Upper lobe of left lung (tissue), 6 donors: ENCODE measurements around the gene GDF15. TPM values are rescaled to one million over a fixed set of nuclear protein-coding genes. Genes with fewer than 3 reads are reported as not detected.

Experiments
- ATAC-seq, 2 donors: fragments of 200-7000 bp; cut with Tn5 transposase; one replicate each; pipeline ENCODE4 v1.9.1; 2022; ENCODE audit warnings: mild to moderate bottlenecking in 2 of 2, moderate library complexity in 2 of 2; ENCODE audit not compliant: low FRiP score in 2 of 2
- DNase-seq, 2 donors: peaks; one replicate each; pipeline ENCODE4 v3.0.0-alpha.2; 2019 to 2020
- H3K27ac ChIP-seq, 4 donors: fragments of 200-600 bp; sonication (generic); one replicate each; pipeline ENCODE4 v1.5.1; 2016 to 2019
- H3K27me3 ChIP-seq, 4 donors: fragments of 200-600 bp; sonication (generic); one replicate each; pipeline ENCODE4 v1.5.1; 2017 to 2019
- H3K36me3 ChIP-seq, 4 donors: fragments of 200-600 bp; sonication (generic); one replicate each; pipeline ENCODE4 v1.5.1; 2016 to 2019
- H3K4me1 ChIP-seq, 4 donors: fragments of 200-600 bp; sonication (generic); one replicate each; pipeline ENCODE4 v1.5.1; 2018 to 2019
- H3K4me3 ChIP-seq, 4 donors: fragments of 200-600 bp; sonication (generic); one replicate each; pipeline ENCODE4 v1.5.1; 2017 to 2019; ENCODE audit warnings: mild to moderate bottlenecking in 2 of 4, moderate library complexity in 1 of 4
- H3K9me3 ChIP-seq, 4 donors: fragments of 200-600 bp; sonication (generic); one replicate each; pipeline ENCODE4 v1.5.1; 2018 to 2019
- EP300 ChIP-seq, 4 donors: sonication (generic); formaldehyde crosslinking; IDR thresholded peaks; one replicate each; pipeline ENCODE4 v1.5.1; 2017; ENCODE audit warnings: antibody characterized with exemption in 4 of 4, control low read depth in 2 of 4
- POLR2A ChIP-seq, 4 donors: fragments of 450-650 bp; IDR thresholded peaks; one replicate each; pipeline ENCODE4 v1.5.1; 2016 to 2017; ENCODE audit warnings: antibody characterized with exemption in 4 of 4, mild to moderate bottlenecking in 2 of 4
- POLR2AphosphoS5 ChIP-seq, 2 donors: sonication (generic); formaldehyde crosslinking; IDR thresholded peaks; one replicate each; pipeline ENCODE4 v1.5.1; 2017; ENCODE audit warnings: antibody characterized with exemption in 2 of 2
- WGBS, 2 donors: methylation state at CpG; one replicate each; pipeline ENCODE4 v1.1.5; 2017 to 2018; 5-methylcytosine and 5-hydroxymethylcytosine counted together
- total RNA-seq, 6 donors: library from RNA; depleted of rRNA in 4 of 6; stranded (reverse); fragments of >200 nt in 4 of 6; gene quantifications; one replicate each; pipeline versions ENCODE4 v1.1.0 to v1.2.1, GENCODE V29; 2016 to 2021
- TF ChIP-seq, protein P1 (sequence below), 6 experiments: fragments of 450-650 bp in 4 of 6; fragments of 200-600 bp in 2 of 6; sonication (generic) in 2 of 6; IDR thresholded peaks; one replicate each; pipeline ENCODE4 v1.5.1; 2016 to 2019; ENCODE audit warnings: antibody characterized with exemption in 6 of 6
- donor health status: DM: no; HTN: no; CAD: no; lungs with moderate emphysema.
- donor health status: DM: no; HTN: yes; CAD: no; lungs with severe emphysema.

GDF15 gene
- total RNA-seq, 6 donors from 2014 or later, result 42.5 to 126 (median 68.7) TPM

DNA sequence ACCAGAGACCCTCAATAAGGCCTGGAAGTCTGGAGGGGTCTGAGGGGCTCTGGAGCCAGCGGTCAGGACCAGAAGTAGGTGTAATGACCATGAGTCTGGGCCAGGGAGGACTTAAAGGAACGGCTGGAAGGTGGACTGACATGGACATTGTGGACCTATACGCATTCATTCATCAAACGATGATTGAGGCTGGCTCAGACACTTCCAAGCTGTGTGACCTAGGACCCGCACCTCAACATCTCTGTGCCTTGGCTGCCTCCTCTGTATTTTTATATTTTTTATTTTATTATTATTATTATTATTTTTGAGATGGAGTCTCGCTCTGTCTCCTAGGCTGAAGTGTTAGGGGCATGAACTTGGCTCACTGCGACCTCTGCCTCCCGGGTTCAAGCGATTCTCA, 20.8 kb downstream of the GDF15 start:
- ATAC-seq (no peak), DNase-seq (no peak)
- Histone ChIP-seq H3K4me1 (peaks cover 0 to 16% (median 5%) of the 10 kb centered on the region in 4 donors), H3K4me3 (no peak overlapping the region), H3K27me3 (no peaks in the 10 kb centered on the region), H3K9me3 (no peaks in the 10 kb centered on the region), H3K27ac (no peak overlapping the region), H3K36me3 (no peaks in the 10 kb centered on the region)
- TF ChIP-seq POLR2A (IDR thresholded peaks at IDR 0.05) (no peak), POLR2AphosphoS5 (IDR thresholded peaks at IDR 0.05) (no peak), EP300 (IDR thresholded peaks at IDR 0.05) (no peak)
- TF ChIP-seq, protein P1, sequence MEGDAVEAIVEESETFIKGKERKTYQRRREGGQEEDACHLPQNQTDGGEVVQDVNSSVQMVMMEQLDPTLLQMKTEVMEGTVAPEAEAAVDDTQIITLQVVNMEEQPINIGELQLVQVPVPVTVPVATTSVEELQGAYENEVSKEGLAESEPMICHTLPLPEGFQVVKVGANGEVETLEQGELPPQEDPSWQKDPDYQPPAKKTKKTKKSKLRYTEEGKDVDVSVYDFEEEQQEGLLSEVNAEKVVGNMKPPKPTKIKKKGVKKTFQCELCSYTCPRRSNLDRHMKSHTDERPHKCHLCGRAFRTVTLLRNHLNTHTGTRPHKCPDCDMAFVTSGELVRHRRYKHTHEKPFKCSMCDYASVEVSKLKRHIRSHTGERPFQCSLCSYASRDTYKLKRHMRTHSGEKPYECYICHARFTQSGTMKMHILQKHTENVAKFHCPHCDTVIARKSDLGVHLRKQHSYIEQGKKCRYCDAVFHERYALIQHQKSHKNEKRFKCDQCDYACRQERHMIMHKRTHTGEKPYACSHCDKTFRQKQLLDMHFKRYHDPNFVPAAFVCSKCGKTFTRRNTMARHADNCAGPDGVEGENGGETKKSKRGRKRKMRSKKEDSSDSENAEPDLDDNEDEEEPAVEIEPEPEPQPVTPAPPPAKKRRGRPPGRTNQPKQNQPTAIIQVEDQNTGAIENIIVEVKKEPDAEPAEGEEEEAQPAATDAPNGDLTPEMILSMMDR (IDR thresholded peaks at IDR 0.05), result no peak
- WGBS, 2 donors, result 91 to 96% methylated on average over 9 of the region's 9 CpGs

DNA sequence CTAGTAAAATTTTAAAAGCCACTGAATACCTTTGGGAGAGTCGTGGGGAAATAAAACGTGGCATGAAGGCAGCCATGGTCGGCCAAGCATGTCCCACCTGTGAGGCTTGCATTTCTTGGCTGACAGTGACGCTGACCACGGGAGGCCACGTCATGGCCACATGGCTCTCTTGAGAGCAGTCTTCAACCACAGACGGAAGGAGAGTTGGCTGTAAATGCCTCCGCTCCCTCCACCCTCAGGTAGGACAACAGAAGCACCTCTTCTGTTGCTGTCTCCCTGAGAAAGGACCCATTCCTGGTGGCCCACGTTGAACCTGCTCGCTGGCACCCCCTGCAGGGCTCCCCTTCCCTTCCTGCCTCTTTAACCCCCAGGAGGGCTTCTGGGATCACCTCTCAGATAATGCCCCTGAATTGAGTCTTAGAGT, 22.1 kb downstream of the GDF15 start:
- TF ChIP-seq POLR2AphosphoS5 (IDR thresholded peaks at IDR 0.05) (no peak), POLR2A (IDR thresholded peaks at IDR 0.05) (no peak), EP300 (IDR thresholded peaks at IDR 0.05) (no peak)
- TF ChIP-seq, protein P1 (IDR thresholded peaks at IDR 0.05), result peak; percentile 34 to 66 (median 47)
- ATAC-seq, result peak; percentile 36 to 58
- H3K4me3 ChIP-seq, result no peak overlapping the region
- H3K27ac ChIP-seq, result no peak overlapping the region
- peaks cover 0 to 4% (median 0%) of the 10 kb centered on the region in 4 donors for H3K4me1 ChIP-seq
- H3K9me3 ChIP-seq, result no peaks in the 10 kb centered on the region
- 44 to 47% methylated on average over 9 to 10 of the region's 10 CpGs for WGBS, 2 donors
- no peaks in the 10 kb centered on the region for H3K36me3 ChIP-seq
- no peaks in the 10 kb centered on the region for H3K27me3 ChIP-seq
- DNase-seq, result peak in 1 of 2 donors; percentile 77

GRCh38 chr19:18412610-18413239, 26.8 kb downstream of the GDF15 start:
- Histone ChIP-seq H3K4me1 (peaks cover 32 to 41% (median 34%) of the 10 kb centered on the region in 4 donors), H3K4me3 (no peak overlapping the region), H3K27me3 (no peaks in the 10 kb centered on the region), H3K36me3 (no peaks in the 10 kb centered on the region), H3K9me3 (no peaks in the 10 kb centered on the region), H3K27ac (no peak overlapping the region)
- WGBS, 2 donors, result 84 to 85% methylated on average over 16 of the region's 16 CpGs
- TF ChIP-seq EP300 (IDR thresholded peaks at IDR 0.05) (no peak), POLR2A (IDR thresholded peaks at IDR 0.05) (no peak), POLR2AphosphoS5 (IDR thresholded peaks at IDR 0.05) (no peak)
- TF ChIP-seq, protein P1 (IDR thresholded peaks at IDR 0.05), result no peak
- DNase-seq, result no peak
- no peak for ATAC-seq

DNA sequence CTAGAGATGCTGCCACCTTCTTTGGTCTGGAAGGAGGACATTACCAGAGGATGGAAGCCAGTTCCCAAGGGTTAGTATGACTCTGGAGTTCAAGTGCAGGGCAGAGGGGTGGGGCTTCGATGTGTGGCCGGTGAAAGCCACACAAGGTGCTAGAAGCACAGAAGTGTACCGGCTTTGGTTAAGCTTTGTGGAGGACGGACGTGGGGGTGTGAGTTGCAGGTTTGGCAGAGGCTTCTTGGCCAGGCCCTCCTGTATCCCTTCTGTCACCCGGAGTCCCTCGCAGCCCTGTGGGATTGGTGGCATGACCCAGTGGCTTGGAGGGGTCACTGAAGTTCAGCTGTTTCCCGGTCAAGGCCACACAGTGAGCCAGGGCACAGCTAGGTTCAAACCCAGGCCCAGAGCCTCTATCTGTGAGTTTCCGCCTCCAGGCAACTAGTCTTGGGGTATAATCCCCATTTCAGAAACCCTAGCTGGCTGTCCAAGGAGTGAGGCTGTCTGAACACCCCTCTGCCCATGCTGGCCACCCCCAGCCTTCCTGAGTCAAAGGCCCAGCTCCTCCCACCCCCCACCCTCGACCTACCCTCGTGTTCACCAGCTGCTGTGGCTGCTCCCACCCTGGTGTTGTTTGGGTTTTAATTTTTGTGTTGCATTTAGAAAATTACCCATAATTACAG, 28.7 kb downstream of the GDF15 start:
- peak overlapping the region; percentile 87 to 94 (median 91) for H3K27ac ChIP-seq
- H3K4me3 ChIP-seq, result peak overlapping the region in 3 of 4 donors; percentile 18 to 38 (median 37)
- H3K36me3 ChIP-seq, result no peaks in the 10 kb centered on the region
- WGBS, 2 donors, result 8 to 13% methylated on average over 7 to 11 of the region's 11 CpGs
- H3K9me3 ChIP-seq, result no peaks in the 10 kb centered on the region
- no peaks in the 10 kb centered on the region for H3K27me3 ChIP-seq
- DNase-seq (no peak), ATAC-seq (no peak)
- TF ChIP-seq POLR2A (IDR thresholded peaks at IDR 0.05), result no peak
- TF ChIP-seq, protein P1 (IDR thresholded peaks at IDR 0.05), result no peak
- TF ChIP-seq POLR2AphosphoS5 (IDR thresholded peaks at IDR 0.05), result no peak
- TF ChIP-seq EP300 (IDR thresholded peaks at IDR 0.05), result no peak
- peaks cover 45 to 57% (median 47%) of the 10 kb centered on the region in 4 donors for H3K4me1 ChIP-seq
